Measurements from ENCODE around the gene NPR3.

Gene NPR3

GRCh38 chr5:32710550-32711361 is at the start of gene NPR3:
NPR3 (plus strand) TSS chr5:32711321; CDS start chr5:32711777, 456 bp downstream.
- CTCF ChIA-PET, result interaction anchor here (0.6 to 1.5 kb wide), 3 partner anchors 14 to 669 kb away, joined by 3 to 4 read pairs (median 4); no protein-coding TSS in a partner anchor
- POLR2A ChIA-PET, result no interaction called here
- no peak for TF ChIP-seq CTCF (IDR thresholded peaks at IDR 0.05; ENCODE audit: control extremely low read depth, extremely low read depth, low read depth, missing control alignments)
- peak; percentile 32 for DNase-seq (ENCODE audit: extremely low spot score)

GRCh38 chr5:32664523-32664922 is 46.6 kb upstream of the NPR3 start:
- ChIA-PET CTCF (interaction anchor here (1.1 to 1.4 kb wide), 3 partner anchors 9 to 34 kb away, joined by 3 to 4 read pairs (median 3); no protein-coding TSS in a partner anchor), POLR2A (no interaction called here)
- no peak for TF ChIP-seq CTCF (IDR thresholded peaks at IDR 0.05; ENCODE audit: control extremely low read depth, extremely low read depth, low read depth, missing control alignments)
- DNase-seq (ENCODE audit: extremely low spot score), result no peak

GRCh38 chr5:32668552-32668951 is 42.6 kb upstream of the NPR3 start:
- ChIA-PET POLR2A (no interaction called here), CTCF (interaction anchor here (1.0 kb wide), 1 partner anchor 9 kb away, joined by 4 read pairs; no protein-coding TSS in a partner anchor)
- no peak for TF ChIP-seq CTCF (IDR thresholded peaks at IDR 0.05; ENCODE audit: control extremely low read depth, extremely low read depth, low read depth, missing control alignments)
- DNase-seq (ENCODE audit: extremely low spot score), result no peak

- DNase-seq (ENCODE audit: extremely low spot score), result no peak
- ChIA-PET CTCF (interaction anchor here (0.8 to 1.3 kb wide), 2 partner anchors 9 to 35 kb away, joined by 3 to 4 read pairs; no protein-coding TSS in a partner anchor), POLR2A (no interaction called here)
- TF ChIP-seq CTCF (IDR thresholded peaks at IDR 0.05; ENCODE audit: control extremely low read depth, extremely low read depth, low read depth, missing control alignments), result no peak
Measured at GRCh38 chr5:32673272-32673671, 37.8 kb upstream of the NPR3 start.

GRCh38 chr5:32677023-32677422 is 34.1 kb upstream of the NPR3 start:
- TF ChIP-seq CTCF (IDR thresholded peaks at IDR 0.05; ENCODE audit: control extremely low read depth, extremely low read depth, low read depth, missing control alignments), result no peak
- ChIA-PET CTCF (interaction anchor here (1.4 kb wide), 1 partner anchor 8 kb away, joined by 4 read pairs; no protein-coding TSS in a partner anchor), POLR2A (no interaction called here)
- no peak for DNase-seq (ENCODE audit: extremely low spot score)

GRCh38 chr5:32678472-32678871 is 32.6 kb upstream of the NPR3 start:
- no peak for DNase-seq (ENCODE audit: extremely low spot score)
- POLR2A ChIA-PET, result no interaction called here
- no peak for TF ChIP-seq CTCF (IDR thresholded peaks at IDR 0.05; ENCODE audit: control extremely low read depth, extremely low read depth, low read depth, missing control alignments)
- CTCF ChIA-PET, result interaction anchor here (0.8 to 1.5 kb wide), 3 partner anchors 10 to 14 kb away, joined by 3 to 4 read pairs (median 3); no protein-coding TSS in a partner anchor

All from GM10248 (cell line).